ENCODE results near the gene SELENOS.

Gene SELENOS

DNA sequence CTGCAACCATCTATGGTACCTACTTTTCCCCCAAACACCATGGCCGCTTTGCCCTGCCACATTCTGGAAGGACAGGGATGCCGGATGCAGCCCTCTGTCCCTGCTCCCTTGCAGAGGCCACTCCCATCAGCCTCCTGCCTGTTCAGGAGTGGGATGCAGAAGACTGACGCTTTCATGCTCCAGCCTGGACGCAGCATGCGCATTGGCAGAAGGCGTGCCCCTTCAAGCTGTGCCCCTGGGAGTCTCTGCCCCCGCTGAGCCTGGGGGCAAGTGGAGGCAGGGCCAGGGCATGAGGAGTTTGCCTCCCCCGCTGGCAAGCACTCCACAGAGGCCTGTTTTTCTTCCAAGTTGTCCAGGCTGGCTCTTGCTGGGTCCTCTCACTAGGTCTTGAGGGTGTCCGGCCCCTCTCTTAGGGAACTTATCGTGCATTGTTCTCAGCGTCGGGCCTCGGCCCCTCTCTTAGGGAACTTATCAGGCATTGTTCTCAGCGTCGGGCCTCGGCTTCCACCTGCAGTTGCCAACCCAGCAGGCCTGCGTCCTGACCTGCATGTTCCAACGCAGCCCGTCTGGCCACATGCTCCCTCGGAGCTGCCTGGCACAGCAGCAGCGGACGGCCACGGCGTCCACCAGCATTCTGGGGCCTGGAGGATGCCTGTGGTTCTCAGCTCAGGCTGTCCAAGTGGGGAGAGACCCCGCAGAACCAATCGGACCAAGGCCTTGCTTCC, 32.3 kb upstream of the SELENOS start:
- Histone ChIP-seq H3K27me3 (ENCODE audit: insufficient read depth, poor library complexity, severe bottlenecking) (no peaks in the 10 kb centered on the region), H3K4me3 (ENCODE audit: severe bottlenecking) (no peak overlapping the region), H3K27ac (ENCODE audit: poor library complexity, severe bottlenecking) (no peak overlapping the region), H3K9me3 (ENCODE audit: severe bottlenecking) (no peaks in the 10 kb centered on the region), H3K36me3 (ENCODE audit: low read depth) (no peaks in the 10 kb centered on the region), H3K4me1 (ENCODE audit: insufficient read depth, poor library complexity, severe bottlenecking) (no peaks in the 10 kb centered on the region)
- DNase-seq (ENCODE audit: low spot score) = peak; percentile 72
- TF ChIP-seq, protein P1, sequence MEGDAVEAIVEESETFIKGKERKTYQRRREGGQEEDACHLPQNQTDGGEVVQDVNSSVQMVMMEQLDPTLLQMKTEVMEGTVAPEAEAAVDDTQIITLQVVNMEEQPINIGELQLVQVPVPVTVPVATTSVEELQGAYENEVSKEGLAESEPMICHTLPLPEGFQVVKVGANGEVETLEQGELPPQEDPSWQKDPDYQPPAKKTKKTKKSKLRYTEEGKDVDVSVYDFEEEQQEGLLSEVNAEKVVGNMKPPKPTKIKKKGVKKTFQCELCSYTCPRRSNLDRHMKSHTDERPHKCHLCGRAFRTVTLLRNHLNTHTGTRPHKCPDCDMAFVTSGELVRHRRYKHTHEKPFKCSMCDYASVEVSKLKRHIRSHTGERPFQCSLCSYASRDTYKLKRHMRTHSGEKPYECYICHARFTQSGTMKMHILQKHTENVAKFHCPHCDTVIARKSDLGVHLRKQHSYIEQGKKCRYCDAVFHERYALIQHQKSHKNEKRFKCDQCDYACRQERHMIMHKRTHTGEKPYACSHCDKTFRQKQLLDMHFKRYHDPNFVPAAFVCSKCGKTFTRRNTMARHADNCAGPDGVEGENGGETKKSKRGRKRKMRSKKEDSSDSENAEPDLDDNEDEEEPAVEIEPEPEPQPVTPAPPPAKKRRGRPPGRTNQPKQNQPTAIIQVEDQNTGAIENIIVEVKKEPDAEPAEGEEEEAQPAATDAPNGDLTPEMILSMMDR (IDR thresholded peaks at IDR 0.05; ENCODE audit: poor library complexity, severe bottlenecking) = no peak
- ATAC-seq (ENCODE audit: low read depth) = 0 out of 3 replicates have a peak, but pooled peaks have one; percentile 5

DNA sequence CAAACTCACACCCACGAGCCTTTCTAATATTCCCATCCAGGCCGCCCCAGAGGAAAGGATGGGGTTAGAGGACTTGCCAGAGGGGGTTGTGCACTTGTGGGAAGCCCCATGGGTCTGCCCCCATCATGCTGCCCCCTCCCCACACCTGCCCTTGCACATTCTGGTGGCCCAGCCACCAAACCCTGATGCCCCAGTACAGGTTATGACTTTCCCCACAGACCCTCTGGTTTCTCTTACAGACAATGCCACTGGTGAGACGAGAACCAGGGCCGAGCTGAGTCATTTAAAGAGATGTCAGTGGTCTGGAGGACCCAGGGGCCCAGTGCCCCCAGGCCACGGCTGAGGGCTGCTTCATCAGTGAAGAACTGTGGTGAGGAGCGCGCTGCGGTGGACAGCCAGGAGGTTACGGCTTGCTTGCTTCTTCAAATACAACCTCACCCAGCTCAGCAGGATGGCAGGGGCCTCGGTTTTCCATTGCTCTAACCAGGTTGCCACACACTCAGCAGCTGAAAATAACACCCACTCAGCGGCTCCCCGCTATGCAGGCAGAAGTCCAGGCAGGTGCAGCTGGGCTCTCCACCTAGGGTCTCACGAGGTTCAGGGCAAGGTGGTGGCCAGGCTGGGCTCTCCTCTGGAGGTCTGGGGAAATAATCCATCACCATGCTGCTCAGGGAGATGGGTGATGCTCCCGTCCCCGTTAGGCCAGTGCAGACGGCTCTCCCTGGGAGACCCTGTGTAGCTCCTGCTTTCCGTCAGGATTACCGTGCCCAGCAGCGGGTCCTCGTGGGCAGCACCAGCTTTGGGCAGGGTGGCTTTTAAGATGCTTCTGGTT, 31.5 kb upstream of the SELENOS start:
- ATAC-seq (ENCODE audit: low read depth) (no peak), DNase-seq (ENCODE audit: low spot score) (peak; percentile 67)
- TF ChIP-seq, protein P1 (IDR thresholded peaks at IDR 0.05; ENCODE audit: poor library complexity, severe bottlenecking) = no peak
- Histone ChIP-seq H3K36me3 (ENCODE audit: low read depth) (no peaks in the 10 kb centered on the region), H3K9me3 (ENCODE audit: severe bottlenecking) (no peaks in the 10 kb centered on the region), H3K27ac (ENCODE audit: poor library complexity, severe bottlenecking) (no peak overlapping the region), H3K4me1 (ENCODE audit: insufficient read depth, poor library complexity, severe bottlenecking) (no peaks in the 10 kb centered on the region), H3K4me3 (ENCODE audit: severe bottlenecking) (no peak overlapping the region), H3K27me3 (ENCODE audit: insufficient read depth, poor library complexity, severe bottlenecking) (no peaks in the 10 kb centered on the region)

DNA sequence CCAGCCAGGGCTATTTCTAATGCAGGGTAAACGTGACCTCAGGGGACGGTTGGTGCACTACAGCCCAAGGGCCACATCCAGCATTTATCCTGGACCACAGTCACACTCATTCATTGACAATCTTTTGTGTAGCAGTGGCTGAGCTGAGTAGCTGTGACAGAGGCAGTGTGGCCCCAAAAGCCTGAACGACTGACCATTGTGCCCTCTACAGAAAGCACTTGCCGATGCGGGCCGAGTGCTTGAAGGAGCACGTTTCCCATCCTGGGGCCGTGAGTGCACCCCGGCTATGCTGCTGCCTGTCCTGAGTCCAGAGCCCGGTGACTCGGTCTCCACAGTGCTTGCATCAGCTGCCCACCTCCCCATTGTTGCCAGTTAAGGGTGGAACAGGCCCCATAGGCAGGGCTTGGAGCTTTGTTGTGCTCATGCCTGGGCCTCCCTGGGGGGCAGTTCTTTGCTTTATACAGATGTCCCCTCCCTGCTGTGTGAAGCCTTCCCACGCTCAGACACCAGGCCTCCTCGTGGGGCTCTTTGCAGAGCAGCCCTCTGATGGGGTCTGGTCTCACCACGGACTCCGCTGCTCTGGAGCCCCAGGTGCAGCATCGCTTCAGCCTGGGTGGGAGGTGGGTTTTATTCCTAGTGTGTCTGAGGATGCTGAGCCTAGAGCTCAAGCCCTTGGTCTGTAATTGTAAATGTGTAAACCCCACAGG, 30.8 kb upstream of the SELENOS start:
- Histone ChIP-seq H3K9me3 (ENCODE audit: severe bottlenecking) (no peaks in the 10 kb centered on the region), H3K4me3 (ENCODE audit: severe bottlenecking) (no peak overlapping the region), H3K36me3 (ENCODE audit: low read depth) (no peaks in the 10 kb centered on the region), H3K27ac (ENCODE audit: poor library complexity, severe bottlenecking) (no peak overlapping the region), H3K27me3 (ENCODE audit: insufficient read depth, poor library complexity, severe bottlenecking) (no peaks in the 10 kb centered on the region), H3K4me1 (ENCODE audit: insufficient read depth, poor library complexity, severe bottlenecking) (no peaks in the 10 kb centered on the region)
- no peak for ATAC-seq (ENCODE audit: low read depth)
- peak; percentile 76 for DNase-seq (ENCODE audit: low spot score)
- TF ChIP-seq, protein P1 (IDR thresholded peaks at IDR 0.05; ENCODE audit: poor library complexity, severe bottlenecking) = no peak

DNA sequence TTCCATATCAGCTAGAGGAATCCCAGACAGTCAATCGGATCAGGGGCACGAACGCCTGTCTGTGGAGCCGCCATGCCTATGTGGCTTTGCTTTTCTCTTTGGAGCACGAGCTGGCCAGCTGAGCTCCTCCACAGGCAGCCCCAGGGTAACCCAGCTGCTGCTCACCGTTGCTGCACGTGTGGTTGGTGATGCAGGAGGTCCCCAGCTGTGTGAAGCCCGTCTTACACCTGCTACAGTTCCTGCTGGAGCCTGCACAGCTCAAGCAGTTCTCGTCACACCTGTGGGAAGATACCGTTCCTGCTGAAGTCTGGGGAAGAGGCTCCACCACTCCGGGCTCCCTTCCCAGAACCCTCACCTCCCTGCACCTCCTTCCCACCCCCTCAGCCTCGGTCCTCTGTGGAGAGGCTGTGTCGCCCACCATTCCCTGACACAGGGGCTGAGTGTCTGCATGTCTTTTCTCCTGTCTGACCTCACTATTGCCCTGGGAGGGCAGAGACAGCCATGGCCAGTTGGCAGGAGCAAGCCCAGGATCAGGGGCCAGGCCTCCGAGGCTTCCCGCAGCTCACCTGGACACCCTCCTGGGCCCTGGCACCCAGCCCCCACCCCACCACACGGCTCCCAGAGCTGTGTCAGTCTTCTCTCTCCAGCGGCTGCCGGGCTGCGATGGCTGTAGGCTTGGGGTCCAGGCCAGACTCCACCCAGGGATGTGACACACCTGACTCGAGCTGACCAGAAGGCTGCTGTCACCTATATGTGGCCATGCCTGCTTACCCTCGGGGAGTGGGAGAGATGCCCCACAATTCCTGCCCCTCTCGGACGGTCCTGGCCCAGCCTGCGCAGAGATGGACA, 30.0 kb upstream of the SELENOS start:
- Histone ChIP-seq H3K27ac (ENCODE audit: poor library complexity, severe bottlenecking) (no peak overlapping the region), H3K4me1 (ENCODE audit: insufficient read depth, poor library complexity, severe bottlenecking) (no peaks in the 10 kb centered on the region), H3K9me3 (ENCODE audit: severe bottlenecking) (no peaks in the 10 kb centered on the region), H3K36me3 (ENCODE audit: low read depth) (no peaks in the 10 kb centered on the region), H3K4me3 (ENCODE audit: severe bottlenecking) (no peak overlapping the region), H3K27me3 (ENCODE audit: insufficient read depth, poor library complexity, severe bottlenecking) (no peaks in the 10 kb centered on the region)
- TF ChIP-seq, protein P1 (IDR thresholded peaks at IDR 0.05; ENCODE audit: poor library complexity, severe bottlenecking) = no peak
- peak; percentile 73 for DNase-seq (ENCODE audit: low spot score)
- ATAC-seq (ENCODE audit: low read depth) = 0 out of 3 replicates have a peak, but pooled peaks have one; percentile 18

All from RWPE2 (cell line).